LHCN-M2 (cell line): ENCODE data around the gene RNF41. TPM values are rescaled to one million over a fixed set of nuclear protein-coding genes. Genes with fewer than 3 reads are reported as not detected.

Experiments used
- DNase-seq: peaks from one replicate; pipeline ENCODE4 v3.0.0-alpha.2; 2012; ENCODE audit warnings: low read depth
- total RNA-seq: library from RNA; depleted of rRNA; stranded (reverse); fragments of >200 nt; gene quantifications from 2 replicates; pipeline ENCODE4 v1.2.3, GENCODE V29; 2014

Gene RNF41
- total RNA-seq, 1 experiment from 2014 or later = 52.8 TPM

DNA sequence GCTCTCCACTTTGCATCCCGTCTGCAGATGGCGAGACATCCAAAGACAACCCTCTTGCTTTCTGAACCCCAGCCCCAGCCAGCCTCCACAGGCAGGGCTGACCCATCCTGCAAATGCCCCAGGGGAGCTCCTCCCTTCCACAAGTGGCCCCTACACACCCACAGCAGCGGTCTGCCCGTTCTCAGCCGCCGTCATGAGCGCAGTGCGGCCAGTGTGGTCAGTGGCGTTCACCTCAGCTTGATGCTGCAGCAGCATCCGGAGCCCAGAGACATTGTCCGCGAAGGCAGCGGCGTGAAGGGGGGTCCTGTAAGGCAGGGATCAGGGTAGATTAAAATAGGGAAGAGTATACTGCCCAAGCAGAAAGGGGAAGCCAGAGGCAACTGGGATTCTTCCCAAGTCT, 22.8 kb upstream of the RNF41 start:
- DNase-seq = no peak

DNA sequence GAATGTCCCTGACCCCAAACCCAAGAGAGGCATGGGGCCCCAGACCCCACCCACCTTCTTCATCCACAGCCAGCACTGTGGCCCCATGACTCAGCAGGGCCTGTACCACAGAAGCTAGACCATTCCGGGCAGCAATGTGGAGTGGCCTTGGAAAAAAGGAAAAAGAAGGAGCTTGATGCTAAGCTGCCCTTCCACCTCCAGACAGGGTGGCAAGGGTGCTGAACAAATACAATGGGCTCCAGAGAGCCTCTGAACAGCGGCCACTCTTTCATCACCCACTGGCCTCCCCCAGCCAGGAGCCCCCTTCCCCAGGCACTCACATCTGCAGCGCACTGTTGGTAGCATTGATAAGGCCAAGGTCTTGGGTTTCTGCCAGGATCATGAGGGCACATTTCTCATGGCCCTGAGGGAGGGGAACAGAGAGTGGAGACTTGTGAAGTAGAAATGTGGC, 22.0 kb upstream of the RNF41 start:
- DNase-seq = peak; percentile 29

DNA sequence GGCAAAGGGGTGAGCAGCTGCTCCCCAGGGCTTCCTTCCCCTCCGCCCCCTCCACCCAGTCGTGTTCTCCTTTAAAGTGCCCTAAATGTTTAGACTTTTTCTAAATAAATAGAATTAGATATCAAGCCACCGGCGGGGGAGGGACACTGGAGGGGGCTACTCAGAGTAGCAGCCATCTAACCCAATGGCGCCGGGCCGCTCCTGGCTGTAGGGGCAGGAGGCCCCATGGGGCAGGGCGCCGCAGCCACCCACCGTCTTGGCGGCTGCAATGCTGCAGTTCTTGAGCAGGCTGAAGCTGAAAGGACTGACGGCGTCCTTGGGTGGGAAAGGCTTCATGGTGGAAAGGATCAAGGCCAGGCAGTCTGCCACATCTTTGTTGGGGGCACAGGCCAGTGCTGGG, 21.3 kb upstream of the RNF41 start:
- DNase-seq = no peak

DNA sequence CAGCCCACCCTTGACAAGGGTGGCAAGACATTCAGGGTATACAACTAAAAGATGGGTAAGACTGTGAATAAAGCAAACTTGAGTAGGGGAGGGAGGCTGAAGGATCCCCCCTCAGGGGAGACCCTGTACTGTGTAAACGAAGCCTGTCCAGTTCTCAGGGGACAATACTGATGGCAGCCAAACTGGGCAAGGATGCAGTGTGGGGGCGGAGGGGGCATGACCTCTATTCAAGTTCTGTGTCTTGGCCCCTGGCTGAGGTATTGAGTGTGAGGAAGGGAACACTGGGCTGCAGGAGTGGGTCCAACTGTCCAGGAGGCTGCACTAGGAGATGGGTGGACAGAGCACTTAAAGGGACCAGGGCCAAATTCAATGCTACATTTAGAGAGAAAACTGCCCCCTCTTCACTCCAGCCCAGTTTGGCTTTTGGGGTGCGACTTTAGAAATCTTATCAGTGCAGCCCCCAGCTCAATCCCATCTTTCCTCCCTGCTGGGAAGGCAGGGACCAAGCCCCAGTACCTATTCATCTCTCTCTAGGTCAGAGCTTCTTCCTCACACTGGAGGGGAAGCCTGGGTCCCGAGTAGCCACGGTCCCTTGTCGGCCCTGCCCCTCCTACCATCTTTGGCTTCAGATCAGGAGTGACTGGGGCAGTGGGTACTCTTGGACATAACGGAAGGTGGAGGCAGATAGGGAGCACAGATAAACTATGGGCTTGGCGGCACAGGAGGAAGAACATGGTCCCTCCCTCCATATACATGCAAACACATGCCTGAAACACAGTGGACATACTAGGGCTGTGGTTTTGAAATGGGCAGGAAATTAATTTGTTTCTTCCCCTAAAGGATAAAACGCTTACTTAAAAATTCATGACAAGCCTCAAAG, 19.9 kb upstream of the RNF41 start:
- no peak for DNase-seq

DNA sequence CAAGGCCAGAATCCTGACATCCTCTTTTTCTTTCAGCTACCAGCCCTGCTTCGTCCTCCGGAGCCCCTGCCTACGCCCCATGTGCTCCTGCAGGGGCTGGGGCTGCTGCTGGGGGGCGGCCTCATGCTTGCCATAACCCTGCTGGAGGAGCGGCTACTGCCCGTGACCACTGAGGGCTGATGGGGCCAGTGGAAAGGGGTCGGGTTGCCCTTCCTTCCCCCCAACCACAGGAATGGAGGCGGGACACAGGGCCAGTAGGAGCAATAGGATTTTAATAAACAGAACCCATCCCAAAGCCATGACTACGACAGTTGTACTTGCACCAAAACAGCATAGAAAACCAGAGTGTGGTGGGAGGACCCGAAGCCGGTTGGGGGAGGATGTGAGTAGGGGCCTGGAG, 15.8 kb upstream of the RNF41 start:
- DNase-seq = no peak

DNA sequence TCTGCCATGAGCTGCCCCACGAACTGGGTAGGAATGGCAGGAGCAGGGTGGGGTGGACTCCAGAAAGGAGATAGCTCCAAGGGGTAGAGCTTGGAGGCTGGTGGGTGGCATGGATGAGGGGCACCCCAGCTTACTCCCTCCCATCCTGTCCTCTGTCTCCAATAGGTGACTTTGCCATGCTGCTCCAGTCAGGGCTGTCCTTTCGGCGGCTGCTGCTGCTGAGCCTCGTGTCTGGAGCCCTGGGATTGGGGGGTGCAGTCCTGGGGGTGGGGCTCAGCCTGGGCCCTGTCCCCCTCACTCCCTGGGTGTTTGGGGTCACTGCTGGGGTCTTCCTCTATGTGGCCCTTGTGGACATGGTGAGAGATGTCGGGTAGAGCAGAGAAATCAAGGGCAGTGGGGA, 15.3 kb upstream of the RNF41 start:
- DNase-seq = no peak

DNA sequence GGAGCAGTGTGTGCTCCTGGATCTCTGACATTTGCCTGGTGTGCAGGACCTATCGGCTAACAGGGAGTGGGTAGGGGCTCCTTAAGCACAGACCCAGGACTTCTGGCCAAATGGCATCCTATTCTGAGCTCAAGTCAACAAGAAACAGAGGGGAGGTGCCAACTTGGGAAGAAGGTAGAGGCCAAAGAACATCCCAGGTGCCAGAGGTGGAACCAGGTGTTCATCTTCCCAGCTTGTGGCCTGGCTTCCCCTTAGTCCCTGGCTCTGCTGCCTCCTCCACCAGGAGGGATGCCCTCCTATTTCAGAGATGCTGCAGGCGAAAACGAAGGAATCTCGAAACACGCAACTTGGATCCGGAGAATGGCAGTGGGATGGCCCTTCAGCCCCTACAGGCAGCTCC, 14.4 kb upstream of the RNF41 start:
- no peak for DNase-seq

DNA sequence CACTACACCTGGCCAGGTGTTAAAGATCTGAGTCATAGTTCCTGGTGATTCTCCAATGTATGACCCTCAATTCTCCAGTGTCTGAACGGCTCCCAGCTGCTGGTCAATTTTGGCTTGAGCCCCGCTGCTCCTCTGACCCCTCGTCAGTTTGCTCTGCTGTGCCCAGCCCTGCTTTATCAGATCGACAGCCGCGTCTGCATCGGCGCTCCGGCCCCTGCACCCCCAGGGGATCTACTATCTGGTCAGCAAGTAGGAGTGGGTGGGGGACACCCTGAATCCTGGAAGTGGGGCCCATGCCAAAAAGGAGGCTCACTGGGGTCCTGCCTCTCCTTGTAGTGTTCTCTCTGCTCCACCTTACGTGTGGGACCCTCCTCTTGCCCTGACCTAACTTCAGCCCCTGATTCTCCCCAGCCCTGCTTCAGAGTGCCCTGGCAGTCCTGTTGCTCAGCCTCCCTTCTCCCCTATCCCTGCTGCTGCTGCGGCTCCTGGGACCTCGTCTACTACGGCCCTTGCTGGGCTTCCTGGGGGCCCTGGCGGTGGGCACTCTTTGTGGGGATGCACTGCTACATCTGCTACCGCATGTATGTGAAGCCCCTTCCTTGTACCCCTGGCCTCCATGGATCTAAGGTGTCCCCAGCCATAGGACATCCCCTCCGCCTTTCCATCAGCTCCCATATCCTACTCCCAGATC, 13.2 kb upstream of the RNF41 start:
- DNase-seq = no peak

DNA sequence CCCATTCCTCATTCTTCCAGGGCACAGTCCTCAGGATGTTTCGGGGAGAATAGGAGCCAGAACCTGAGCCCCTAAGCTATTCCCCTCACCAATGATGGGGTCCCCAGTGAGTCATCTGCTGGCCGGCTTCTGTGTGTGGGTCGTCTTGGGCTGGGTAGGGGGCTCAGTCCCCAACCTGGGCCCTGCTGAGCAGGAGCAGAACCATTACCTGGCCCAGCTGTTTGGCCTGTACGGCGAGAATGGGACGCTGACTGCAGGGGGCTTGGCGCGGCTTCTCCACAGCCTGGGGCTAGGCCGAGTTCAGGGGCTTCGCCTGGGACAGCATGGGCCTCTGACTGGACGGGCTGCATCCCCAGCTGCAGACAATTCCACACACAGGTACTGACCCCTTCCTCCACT, 9.5 kb upstream of the RNF41 start:
- DNase-seq = no peak

DNA sequence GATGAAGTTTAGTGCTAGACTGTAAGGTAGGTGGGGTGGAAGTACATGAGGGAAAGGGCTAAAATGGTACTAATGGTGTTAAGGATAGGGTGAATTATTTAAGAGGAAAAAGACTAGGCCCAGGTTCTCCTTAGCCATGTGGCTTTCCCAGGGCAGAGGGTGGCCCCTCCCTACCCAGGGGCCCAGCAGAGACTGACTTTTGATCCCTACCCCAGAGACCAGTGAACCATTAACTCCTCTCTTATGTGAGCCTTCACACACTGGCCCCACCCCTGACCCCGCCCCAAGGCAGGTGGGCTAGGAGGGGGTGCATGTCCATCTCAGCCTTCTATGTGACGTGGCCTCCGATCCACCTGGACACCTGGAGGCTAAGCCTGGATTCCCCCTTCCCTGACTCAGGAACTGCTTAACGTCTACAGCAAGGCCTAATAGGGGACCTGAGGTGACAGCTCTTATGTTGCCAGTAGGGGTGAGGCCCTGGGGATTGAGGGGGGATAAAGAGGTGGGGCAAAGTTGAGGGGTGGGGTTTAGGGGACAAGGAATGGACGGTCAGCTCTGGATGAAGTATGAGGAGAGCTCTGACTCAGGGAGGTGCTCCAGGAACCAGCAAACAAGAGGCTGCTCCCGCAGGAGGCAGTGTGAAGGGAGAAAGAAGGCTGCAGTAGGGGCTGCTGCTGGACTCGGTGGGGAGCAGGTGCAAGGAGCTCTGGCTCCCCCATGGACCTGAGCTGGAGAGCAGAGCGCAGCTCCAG, 8.9 kb upstream of the RNF41 start:
- DNase-seq = no peak

DNA sequence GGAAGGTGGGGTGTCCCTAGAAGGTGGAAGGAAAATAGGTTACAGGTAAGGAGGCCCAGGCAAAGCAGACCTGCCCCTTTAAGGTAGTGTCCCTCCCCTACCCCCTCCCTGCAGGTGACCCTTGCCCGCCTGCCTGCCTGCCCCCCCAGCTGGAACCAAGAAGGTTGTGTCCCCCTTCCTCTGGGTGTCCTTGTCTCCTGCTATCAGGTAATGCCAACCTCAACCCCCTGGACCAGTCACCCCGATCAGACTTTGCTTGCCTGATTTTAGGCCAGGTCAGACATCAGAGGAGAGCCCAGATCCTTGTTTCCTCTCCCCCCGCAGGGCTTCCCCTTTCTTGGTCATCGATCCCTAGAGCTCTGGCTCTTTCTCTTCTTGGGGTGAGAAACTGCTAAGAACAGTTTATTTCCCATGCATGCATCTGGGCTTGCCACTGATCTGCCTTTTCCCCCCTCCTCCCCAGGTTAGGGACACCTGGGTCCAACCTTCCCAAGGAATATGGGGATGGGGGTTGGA, 8.3 kb upstream of the RNF41 start, which contains the start of gene SLC39A5:
Gene SLC39A5 (plus strand): TSS at position 136 of the 516 bp plus-strand sequence. CDS start 1,224 bp downstream, outside the sequence.
- no peak for DNase-seq

DNA sequence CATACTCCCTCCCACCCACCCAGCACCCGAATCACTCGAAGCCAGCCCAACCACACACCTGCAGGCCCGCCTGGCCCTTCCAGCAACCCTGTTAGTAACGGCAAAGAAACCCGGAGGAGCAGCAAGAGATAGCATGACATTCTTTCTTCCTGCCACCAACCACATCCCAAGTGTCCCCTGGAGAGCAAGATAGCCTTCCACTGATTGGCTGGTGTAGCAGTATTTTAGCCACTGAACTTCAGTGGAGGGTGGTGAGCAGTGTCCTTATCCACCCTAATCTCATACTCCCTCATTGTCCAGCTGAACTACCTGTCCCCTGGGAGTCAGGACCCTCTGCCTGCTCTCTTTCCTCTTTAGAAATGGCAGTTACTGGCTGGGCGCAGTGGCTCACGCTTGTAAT, 7.4 kb upstream of the RNF41 start:
- DNase-seq = no peak

DNA sequence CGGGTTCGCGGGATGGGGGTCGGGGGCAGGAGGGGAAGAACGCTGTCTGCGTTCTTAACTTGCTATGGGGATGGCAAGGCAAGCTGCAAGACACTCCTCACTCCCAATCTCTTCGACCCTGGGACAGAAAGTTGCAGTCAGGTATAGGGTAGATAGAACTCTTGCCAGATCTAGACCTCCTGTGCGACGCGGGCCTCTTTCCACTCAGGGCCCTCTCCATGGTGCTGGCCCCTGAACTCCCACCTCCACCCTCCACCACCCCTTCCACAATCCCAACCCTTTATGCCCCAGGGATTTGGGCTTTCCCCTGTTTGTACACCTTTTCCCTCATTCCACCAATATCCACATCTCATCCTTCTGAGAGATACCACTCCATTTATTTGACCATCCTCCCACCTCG, 3.2 kb upstream of the RNF41 start:
- no peak for DNase-seq

DNA sequence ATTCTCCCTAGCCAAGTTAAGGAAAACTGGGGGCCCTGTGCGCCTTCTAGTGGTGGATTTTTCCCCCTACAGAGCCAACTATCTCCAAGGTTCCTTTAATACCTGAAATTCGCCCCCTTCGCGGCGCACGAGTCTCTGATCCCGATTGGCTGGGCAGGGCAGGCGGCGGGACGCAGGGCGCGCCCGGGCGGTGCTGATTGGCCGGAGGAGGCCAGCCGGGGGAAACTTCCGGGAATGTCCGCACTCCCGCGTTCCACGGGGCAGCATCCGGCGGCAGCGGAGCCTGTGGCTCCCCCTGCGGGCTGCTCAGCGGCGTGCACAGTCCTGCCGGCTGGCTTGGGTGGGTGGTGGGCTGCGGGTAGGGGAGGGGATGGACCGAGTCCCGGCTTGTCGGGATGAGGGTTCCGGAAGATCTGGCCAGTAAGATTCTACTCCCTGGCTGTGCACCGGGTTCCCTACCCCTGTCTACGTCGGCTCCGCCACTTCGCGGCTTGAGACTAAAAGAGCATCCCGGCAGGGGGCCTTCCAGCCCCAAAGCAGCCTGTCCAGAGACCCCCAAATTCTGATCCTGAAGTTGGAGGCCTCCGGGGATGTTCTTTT, 2.5 kb upstream of the RNF41 start, which contains the start of gene NABP2:
Gene NABP2 (plus strand): TSS at position 241 of the 600 bp plus-strand sequence. CDS start 515 bp downstream, outside the sequence.
- peak; percentile 97 for DNase-seq

DNA sequence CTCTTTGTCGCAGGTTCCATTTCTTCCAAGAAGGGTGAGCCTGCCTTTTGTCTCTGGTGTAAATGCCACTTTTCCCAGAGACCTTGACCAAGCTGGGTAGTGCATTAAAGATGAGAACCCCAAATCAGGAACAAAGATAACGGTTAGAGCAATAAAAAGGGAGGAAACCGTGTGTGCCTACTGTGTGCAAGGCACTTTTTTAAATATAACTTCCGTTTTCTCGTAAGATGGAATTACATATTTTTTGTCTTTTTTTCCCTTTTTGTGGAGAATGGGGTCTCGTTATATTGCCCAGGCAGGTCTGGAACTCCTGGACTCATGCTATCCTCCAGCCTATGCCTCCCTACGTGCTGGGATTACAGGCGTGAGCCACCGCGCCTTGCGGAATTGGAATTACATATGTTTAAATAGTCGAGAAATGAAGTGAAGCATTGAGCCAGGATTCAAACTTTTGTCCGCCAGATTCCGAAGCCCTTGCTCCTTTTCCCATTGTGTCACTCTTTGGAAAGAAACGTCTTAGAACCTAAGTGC, 1.9 kb upstream of the RNF41 start:
- no peak for DNase-seq

DNA sequence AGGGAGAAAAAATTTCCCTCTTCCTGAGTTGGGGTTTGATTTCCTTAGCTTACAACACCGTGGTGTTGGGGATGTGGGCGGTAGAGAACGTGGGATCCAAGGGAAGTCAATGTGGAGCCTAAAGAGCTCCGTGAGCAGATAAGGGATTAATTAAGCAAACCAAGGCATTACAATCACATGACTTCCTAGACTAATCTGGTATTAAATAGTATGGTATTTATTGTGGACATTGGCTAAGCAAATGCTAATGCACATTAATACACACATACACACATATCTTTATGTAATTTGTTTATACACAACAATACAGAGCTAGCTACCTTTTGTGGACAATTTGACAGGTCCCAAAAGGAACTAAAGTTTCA, 791 bp upstream of the RNF41 start:
- DNase-seq = no peak

DNA sequence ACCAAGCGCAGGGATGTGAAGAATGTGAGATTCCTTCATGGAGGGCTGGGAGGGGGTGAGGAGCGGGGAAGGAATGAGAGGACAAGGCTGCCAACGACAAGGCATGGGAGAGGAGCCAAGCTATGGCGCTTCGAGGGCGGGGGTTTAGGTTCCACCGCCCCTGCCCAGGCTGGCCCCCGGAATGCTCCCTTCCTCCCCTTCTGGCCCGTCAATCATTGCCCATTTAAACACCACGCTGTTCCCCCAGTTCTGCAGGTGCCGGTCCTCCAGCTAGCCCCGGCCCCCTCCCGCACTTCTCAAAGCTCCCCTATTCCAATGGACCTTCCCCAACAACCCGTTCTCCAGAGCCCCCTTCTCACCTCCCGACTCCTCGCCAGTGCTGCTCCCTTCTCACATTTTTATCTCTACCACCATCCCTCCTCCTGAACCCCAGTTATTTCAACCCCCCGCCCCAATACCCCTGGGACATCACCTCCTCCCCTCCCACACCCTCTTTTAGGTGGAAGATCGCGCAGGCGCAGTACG, 428 bp downstream of the RNF41 start:
- DNase-seq = peak; percentile 53

DNA sequence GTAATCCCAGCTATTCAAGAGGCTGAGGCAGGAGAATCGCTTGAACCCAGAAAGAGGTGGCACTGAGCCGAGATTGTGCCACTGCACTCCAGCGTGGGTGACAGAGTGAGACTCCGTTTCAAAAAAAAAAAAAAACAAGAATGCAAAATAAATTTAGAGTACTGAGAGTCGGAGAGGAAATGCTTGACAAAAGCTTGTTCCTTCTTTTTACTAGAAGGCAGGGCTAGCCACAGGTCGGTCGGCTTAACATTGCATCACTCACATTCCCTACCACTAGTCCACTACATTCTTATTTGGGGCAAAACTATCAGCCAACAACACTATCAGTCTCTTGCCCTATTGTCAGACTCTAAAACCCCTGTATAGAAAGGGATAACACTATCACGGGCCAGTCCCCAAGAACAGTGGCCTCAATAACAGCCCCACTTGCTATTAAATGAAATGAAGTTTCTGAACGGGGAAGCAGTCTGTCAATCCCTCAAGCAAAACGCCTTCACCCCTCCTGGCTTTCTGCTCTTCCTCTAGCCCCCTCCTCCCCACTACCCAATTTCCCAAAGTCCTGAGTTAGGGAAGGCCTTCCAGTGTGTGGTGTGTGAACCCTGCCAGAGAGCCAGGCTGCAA, 1.0 kb downstream of the RNF41 start:
- peak; percentile 45 for DNase-seq

DNA sequence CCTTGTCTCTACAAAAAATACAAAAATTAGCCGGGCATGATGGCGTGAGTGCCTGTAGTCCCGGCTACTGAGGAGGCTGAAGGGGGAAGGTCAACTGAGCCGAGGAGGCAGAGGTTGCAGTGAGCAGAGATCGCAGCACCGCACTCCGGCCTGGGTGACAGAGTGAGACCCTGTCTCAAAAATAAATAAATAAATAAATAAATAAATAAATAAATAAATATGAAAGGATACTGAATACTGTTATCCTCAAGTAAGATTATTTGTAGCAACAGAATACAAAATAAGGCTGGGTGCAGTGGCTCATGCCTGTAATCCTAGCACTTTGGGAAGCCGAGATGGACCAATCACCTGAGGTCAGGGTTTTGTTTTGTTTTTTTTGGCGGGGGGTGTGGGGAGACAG, 1.9 kb downstream of the RNF41 start:
- no peak for DNase-seq

DNA sequence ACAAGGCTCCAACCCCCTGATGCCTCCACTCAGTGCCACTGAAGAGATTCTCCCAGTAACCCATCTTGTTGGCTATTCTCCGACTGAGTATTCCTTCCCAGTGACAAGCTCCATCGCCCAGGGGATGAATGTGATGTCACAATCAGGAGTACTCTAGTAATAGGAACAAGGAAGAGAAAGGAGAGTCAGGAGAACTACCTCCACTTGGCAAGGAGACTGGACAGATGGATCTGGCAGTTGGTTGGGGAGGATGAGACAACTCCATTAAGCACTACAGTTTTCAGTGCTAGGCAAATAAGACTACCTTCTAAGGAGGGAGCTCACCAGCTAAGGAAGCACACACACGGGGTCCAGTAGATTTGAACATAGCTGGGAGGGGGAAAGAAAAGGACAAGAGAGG, 5.3 kb downstream of the RNF41 start:
- no peak for DNase-seq
